Epithelial cell of esophagus (primary cell): ENCODE data around the gene USP49.

Experiments used
- DNase-seq: peaks from one replicate; pipeline ENCODE4 v3.0.0; 2010; ENCODE audit warnings: low read depth
- H3K4me3 ChIP-seq: 2 replicates; pipeline ENCODE4 v1.5.1; 2011; ENCODE audit warnings: mild to moderate bottlenecking, low read length, control low read depth
- CTCF ChIP-seq: IDR thresholded peaks from 2 replicates; pipeline ENCODE4 v1.5.1; 2011; ENCODE audit warnings: low read depth, mild to moderate bottlenecking, low read length, control low read depth, inconsistent platforms; ENCODE audit not compliant: insufficient read depth; ENCODE audit errors: missing control alignments

USP49 gene

GRCh38 chr6:41743406-41744235 is 151.6 kb downstream of the USP49 start:
- no peak overlapping the region for H3K4me3 ChIP-seq
- TF ChIP-seq CTCF = no peak
- DNase-seq = no peak

GRCh38 chr6:41741625-41742490 is 153.3 kb downstream of the USP49 start:
- H3K4me3 ChIP-seq = no peak overlapping the region
- peak; percentile 45 for DNase-seq
- TF ChIP-seq CTCF = no peak

GRCh38 chr6:41740366-41741162 is 154.6 kb downstream of the USP49 start:
- no peak overlapping the region for H3K4me3 ChIP-seq
- no peak for TF ChIP-seq CTCF
- DNase-seq = no peak
